BLaER1 treated with 17β-estradiol and CSF1 and Interleukin-3, amounts not matched to agents 10 nM and 100 nM (cell line): ENCODE measurements around the gene CALM1.

Source experiments
- H3K27ac ChIP-seq, 11 experiments: shearing (Covaris generic); formaldehyde crosslinking; 2 replicates each; pipeline ENCODE4 v1.8.1; 2022
- H3K27me3 ChIP-seq, 11 experiments: shearing (Covaris generic); formaldehyde crosslinking; 2 replicates each; pipeline ENCODE4 v1.8.1; 2022
- H3K36me3 ChIP-seq, 11 experiments: shearing (Covaris generic); formaldehyde crosslinking; 2 replicates each; pipeline ENCODE4 v1.8.1; 2022
- H3K4me1 ChIP-seq, 10 experiments: shearing (Covaris generic); formaldehyde crosslinking; 2 replicates each; pipeline ENCODE4 v1.8.1; 2022
- H3K4me2 ChIP-seq, 11 experiments: shearing (Covaris generic); formaldehyde crosslinking; 2 replicates each; pipeline ENCODE4 v1.8.1; 2022
- H3K4me3 ChIP-seq, 10 experiments: shearing (Covaris generic); formaldehyde crosslinking; 2 replicates each; pipeline ENCODE4 v1.8.1; 2022
- H3K9ac ChIP-seq, 11 experiments: shearing (Covaris generic); formaldehyde crosslinking; 2 replicates each; pipeline ENCODE4 v1.8.1; 2022
- H3K9me3 ChIP-seq, 11 experiments: shearing (Covaris generic); formaldehyde crosslinking; replicated peaks in 1 of 11; 2 replicates each; pipeline ENCODE4 v1.8.1; 2022
- H4K20me1 ChIP-seq, 11 experiments: shearing (Covaris generic); formaldehyde crosslinking; 2 replicates each; pipeline ENCODE4 v1.8.1; 2022
- Cebpa-rat ChIP-seq, 11 experiments: shearing (Covaris generic); IDR thresholded peaks; 2 replicates each; pipeline ENCODE4 v1.8.1; 2022

The CALM1 gene

GRCh38 chr14:90440021-90440451 is 43.2 kb downstream of the CALM1 start:
- Histone ChIP-seq H3K36me3 (no peaks in the 10 kb centered on the region), H3K9ac (0 out of 22 replicates have a peak overlapping the region, but pooled peaks of 1 of the 11 experiments have one; percentile 2), H3K27me3 (no peaks in the 10 kb centered on the region), H3K4me1 (peaks cover 20 to 94% (median 77%) of the 10 kb centered on the region in 10 experiments), H3K27ac (peak overlapping the region in 2 of 11 experiments; percentile 33 to 90; a peak in 4 of 22 replicates), H4K20me1 (no peaks in the 10 kb centered on the region), H3K4me2 (peak overlapping the region in 8 of 11 experiments; percentile 1 to 86 (median 13); a peak in 7 of 22 replicates), H3K9me3 (peaks cover 0 to 4% (median 3%) of the 10 kb centered on the region in 11 experiments; a peak in 11 of 22 replicates), H3K4me3 (no peak overlapping the region)
- TF ChIP-seq Cebpa-rat (IDR thresholded peaks at IDR 0.05): no peak

- Histone ChIP-seq H3K27me3 (no peaks in the 10 kb centered on the region), H3K4me3 (no peak overlapping the region), H3K9me3 (peaks cover 0 to 10% (median 8%) of the 10 kb centered on the region in 11 experiments; a peak in 13 of 22 replicates), H3K4me2 (peak overlapping the region in 9 of 11 experiments; percentile 1 to 86 (median 14); a peak in 11 of 22 replicates), H3K9ac (no peak overlapping the region), H3K4me1 (peaks cover 20 to 91% (median 74%) of the 10 kb centered on the region in 10 experiments), H3K27ac (peak overlapping the region in 2 of 11 experiments; percentile 33 to 90; a peak in 3 of 22 replicates), H3K36me3 (no peaks in the 10 kb centered on the region), H4K20me1 (no peaks in the 10 kb centered on the region)
- no peak for TF ChIP-seq Cebpa-rat (IDR thresholded peaks at IDR 0.05)
Observed at GRCh38 chr14:90440592-90440991, 43.8 kb downstream of the CALM1 start.

GRCh38 chr14:90442388-90442787 is 45.6 kb downstream of the CALM1 start:
- no peaks in the 10 kb centered on the region for H4K20me1 ChIP-seq
- no peak overlapping the region for H3K4me3 ChIP-seq
- no peak for TF ChIP-seq Cebpa-rat (IDR thresholded peaks at IDR 0.05)
- no peaks in the 10 kb centered on the region for H3K27me3 ChIP-seq
- peaks cover 20 to 73% (median 56%) of the 10 kb centered on the region in 10 experiments for H3K4me1 ChIP-seq
- peak overlapping the region in 8 of 11 experiments; percentile 69 to 92 (median 86); a peak in 15 of 22 replicates for H3K27ac ChIP-seq
- H3K9me3 ChIP-seq: peaks cover 14 to 28% (median 24%) of the 10 kb centered on the region in 11 experiments
- peak overlapping the region in 6 of 11 experiments; percentile 48 to 78 (median 72); a peak in 8 of 22 replicates for H3K9ac ChIP-seq
- peaks cover 0 to 3% (median 0%) of the 10 kb centered on the region in 11 experiments; a peak in 2 of 22 replicates for H3K36me3 ChIP-seq
- H3K4me2 ChIP-seq: peak overlapping the region; percentile 4 to 86 (median 79); a peak in 19 of 22 replicates

- Histone ChIP-seq H3K4me1 (peaks cover 20 to 62% (median 47%) of the 10 kb centered on the region in 10 experiments), H3K27ac (peak overlapping the region in 9 of 11 experiments; percentile 39 to 92 (median 83); a peak in 19 of 22 replicates), H3K4me2 (peak overlapping the region; percentile 58 to 86 (median 79)), H3K27me3 (no peaks in the 10 kb centered on the region), H3K9me3 (peaks cover 25 to 38% (median 34%) of the 10 kb centered on the region in 11 experiments), H3K4me3 (no peak overlapping the region), H3K9ac (peak overlapping the region in 7 of 11 experiments; percentile 7 to 78 (median 71); a peak in 15 of 22 replicates), H4K20me1 (no peaks in the 10 kb centered on the region), H3K36me3 (peaks cover 0 to 9% (median 0%) of the 10 kb centered on the region in 11 experiments; a peak in 4 of 22 replicates)
- peak in 1 of 11 experiments; percentile 21; a peak in 1 of 22 replicates for TF ChIP-seq Cebpa-rat (IDR thresholded peaks at IDR 0.05)
Observed at GRCh38 chr14:90443161-90444076, 46.6 kb downstream of the CALM1 start.

GRCh38 chr14:90444077-90444696 is 47.4 kb downstream of the CALM1 start:
- H3K27ac ChIP-seq: peak overlapping the region in 9 of 11 experiments; percentile 39 to 92 (median 83); a peak in 18 of 22 replicates

GRCh38 chr14:90445011-90445410 is 48.2 kb downstream of the CALM1 start:
- Histone ChIP-seq H3K27me3 (no peaks in the 10 kb centered on the region), H3K9ac (peak overlapping the region in 3 of 11 experiments; percentile 41 to 72 (median 55); a peak in 6 of 22 replicates), H3K4me2 (peak overlapping the region in 9 of 11 experiments; percentile 42 to 86 (median 79); a peak in 15 of 22 replicates), H3K4me1 (peaks cover 24 to 65% (median 53%) of the 10 kb centered on the region in 10 experiments), H4K20me1 (no peaks in the 10 kb centered on the region), H3K36me3 (peaks cover 0 to 9% (median 0%) of the 10 kb centered on the region in 11 experiments; a peak in 4 of 22 replicates), H3K4me3 (no peak overlapping the region), H3K9me3 (peaks cover 28 to 43% (median 40%) of the 10 kb centered on the region in 11 experiments), H3K27ac (peak overlapping the region in 8 of 11 experiments; percentile 38 to 92 (median 86); a peak in 15 of 22 replicates)
- TF ChIP-seq Cebpa-rat (IDR thresholded peaks at IDR 0.05): no peak

More at GRCh38 chr14:90444077-90444696, 47.4 kb downstream of the CALM1 start:
- H3K36me3 ChIP-seq: peaks cover 0 to 9% (median 0%) of the 10 kb centered on the region in 11 experiments; a peak in 4 of 22 replicates
- peak overlapping the region; percentile 58 to 86 (median 79) for H3K4me2 ChIP-seq
- TF ChIP-seq Cebpa-rat (IDR thresholded peaks at IDR 0.05): peak in 9 of 11 experiments; percentile 48 to 94 (median 76); a peak in 15 of 22 replicates
- H3K4me1 ChIP-seq: peaks cover 20 to 62% (median 47%) of the 10 kb centered on the region in 10 experiments
- H3K27me3 ChIP-seq: no peaks in the 10 kb centered on the region
- H4K20me1 ChIP-seq: no peaks in the 10 kb centered on the region
- H3K9ac ChIP-seq: peak overlapping the region in 8 of 11 experiments; percentile 7 to 78 (median 66); a peak in 15 of 22 replicates
- peak overlapping the region in 1 of 10 experiments; percentile 8; a peak in 1 of 20 replicates for H3K4me3 ChIP-seq
- peaks cover 28 to 43% (median 40%) of the 10 kb centered on the region in 11 experiments for H3K9me3 ChIP-seq

GRCh38 chr14:90446405-90446804 is 49.6 kb downstream of the CALM1 start:
- Histone ChIP-seq H3K4me1 (peaks cover 27 to 65% (median 55%) of the 10 kb centered on the region in 10 experiments), H3K27ac (peak overlapping the region in 2 of 11 experiments; percentile 17 to 22; a peak in 2 of 22 replicates), H3K4me2 (no peak overlapping the region), H3K9me3 (peaks cover 28 to 43% (median 40%) of the 10 kb centered on the region in 11 experiments), H3K36me3 (peaks cover 0 to 9% (median 0%) of the 10 kb centered on the region in 11 experiments; a peak in 4 of 22 replicates), H4K20me1 (no peaks in the 10 kb centered on the region), H3K4me3 (no peak overlapping the region), H3K9ac (no peak overlapping the region), H3K27me3 (no peaks in the 10 kb centered on the region)
- TF ChIP-seq Cebpa-rat (IDR thresholded peaks at IDR 0.05): no peak
